Mesenteric fat pad (tissue), 1 donor: ENCODE data around the gene CCNE1. TPM values are rescaled to one million over a fixed set of nuclear protein-coding genes. Genes with fewer than 3 reads are reported as not detected.
"Not testable (repeated sequence)": the region's sequence is repeated elsewhere in the genome, so short reads cannot be mapped to it uniquely, and the experiment has no call there.

Experiments used
- DNase-seq: peaks from one replicate; pipeline ENCODE4 v3.0.0-alpha.2; 2020; ENCODE audit warnings: low spot score
- total RNA-seq: library from RNA; stranded (reverse); fragmentation: NEBNext Ultra II Directional; extraction: Animal tissue kit (Norgen Biotek cat#: 25700); gene quantifications from one replicate; pipeline ENCODE4 v1.2.1, GENCODE V29; 2021
- donor health status: DM: yes; HTN: yes; CAD: no.

Gene CCNE1
- total RNA-seq, 1 donor from 2014 or later, result 2.0 TPM

DNA sequence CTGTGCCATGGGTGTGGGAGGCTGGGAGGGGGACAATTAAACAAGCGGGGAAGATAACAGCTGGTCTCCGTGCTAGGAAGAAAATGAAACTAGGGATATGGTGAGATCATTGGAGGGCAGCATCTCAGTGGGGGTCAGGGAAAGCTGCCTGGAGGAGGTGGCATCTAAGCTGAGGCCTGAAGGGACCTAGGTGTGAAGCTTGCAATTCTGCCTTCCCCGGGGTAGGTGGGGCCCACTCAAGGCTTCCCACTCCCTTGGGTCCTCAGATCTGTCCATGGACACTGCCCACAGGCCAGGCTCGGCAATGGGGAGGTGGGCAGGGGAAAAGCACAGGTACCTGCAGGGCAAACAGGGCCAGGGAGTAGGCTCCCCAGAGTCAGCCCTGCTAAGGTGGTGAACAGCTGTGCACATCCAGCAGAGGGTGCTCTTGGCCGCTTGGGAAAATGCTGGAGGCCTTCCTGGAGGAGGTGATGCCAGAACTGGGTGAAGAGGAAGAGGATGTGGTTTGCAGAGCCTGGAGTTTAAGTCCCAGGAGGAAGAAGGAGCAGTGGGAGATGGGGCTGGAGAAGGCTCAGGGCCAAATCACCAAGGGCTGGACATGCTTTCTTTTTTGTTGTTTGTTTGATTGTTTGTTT, 25.7 kb upstream of the CCNE1 start:
- DNase-seq, result no peak

GRCh38 chr19:29787281-29787680, 24.5 kb upstream of the CCNE1 start:
- DNase-seq, result no peak

DNA sequence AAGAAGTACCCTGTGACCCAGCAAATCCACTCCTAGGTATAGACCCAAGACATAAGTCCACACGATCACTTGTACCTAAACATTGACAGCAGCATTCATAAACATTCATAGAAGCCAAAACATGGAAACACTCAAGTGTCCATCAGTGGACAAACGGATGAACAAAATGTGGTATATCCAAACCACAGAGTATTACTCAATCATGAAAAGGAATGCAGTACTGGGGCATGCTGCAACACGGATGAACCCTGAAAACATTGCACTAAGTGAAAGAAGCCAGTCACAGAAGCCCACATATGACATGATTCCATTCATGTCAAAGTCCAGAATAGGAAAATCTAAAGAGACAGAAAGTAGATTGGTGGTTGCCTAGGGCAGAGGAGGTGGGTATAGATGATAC, 22.8 kb upstream of the CCNE1 start:
- no peak for DNase-seq

DNA sequence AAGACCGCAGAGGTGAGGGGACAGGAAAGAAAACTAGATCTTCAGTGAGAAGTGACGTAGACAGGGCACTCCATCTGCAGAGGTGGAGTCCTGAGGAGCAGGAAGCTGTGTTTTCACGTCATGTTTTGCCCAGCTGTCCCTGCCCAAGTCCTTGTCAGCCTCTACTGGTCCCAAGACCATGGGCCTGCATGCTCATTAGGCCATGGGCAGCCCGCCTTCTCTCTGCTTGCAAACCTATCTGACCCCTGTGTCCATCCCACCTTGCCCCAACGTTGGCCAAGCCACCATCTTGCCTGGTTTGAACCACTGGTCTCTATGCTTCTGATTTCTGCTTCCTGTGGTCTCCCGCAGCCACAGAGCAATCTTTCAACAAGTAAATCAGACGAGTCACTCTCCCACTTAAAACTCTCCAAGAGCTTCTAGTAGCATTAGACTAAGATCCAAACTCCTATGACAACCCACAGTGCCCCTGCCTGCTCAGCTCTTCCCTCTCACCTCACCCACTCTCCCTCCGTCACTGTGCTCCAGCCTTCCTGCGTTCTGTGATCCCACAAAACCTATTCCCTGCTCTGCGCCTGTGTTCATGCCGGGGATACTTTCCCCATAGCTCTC, 18.6 kb upstream of the CCNE1 start:
- DNase-seq, result no peak

- not testable (repeated sequence) for DNase-seq
Measured at GRCh38 chr19:29794490-29794889, 17.3 kb upstream of the CCNE1 start.

GRCh38 chr19:29795461-29796172, 16.2 kb upstream of the CCNE1 start:
- DNase-seq, result no peak

DNA sequence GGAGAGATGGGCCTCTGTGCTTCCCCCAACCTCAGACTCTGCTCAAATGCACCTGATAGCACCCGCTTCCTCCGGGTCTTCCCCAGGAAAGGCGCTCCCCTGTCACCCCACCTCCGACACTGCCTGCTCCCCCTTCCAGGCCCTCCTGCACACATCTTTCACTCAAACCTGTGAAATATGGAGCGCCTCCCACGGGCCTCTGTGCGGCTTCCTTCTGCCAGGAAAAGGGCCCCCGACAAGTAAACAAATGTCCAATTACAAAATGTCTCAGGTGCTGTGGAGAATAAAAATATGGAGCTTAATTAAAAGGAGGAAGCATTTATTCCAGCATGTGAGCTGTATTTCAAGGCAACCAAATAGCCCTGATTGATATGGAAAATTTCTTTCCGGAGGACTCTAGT, 15.6 kb upstream of the CCNE1 start:
- no peak for DNase-seq

DNA sequence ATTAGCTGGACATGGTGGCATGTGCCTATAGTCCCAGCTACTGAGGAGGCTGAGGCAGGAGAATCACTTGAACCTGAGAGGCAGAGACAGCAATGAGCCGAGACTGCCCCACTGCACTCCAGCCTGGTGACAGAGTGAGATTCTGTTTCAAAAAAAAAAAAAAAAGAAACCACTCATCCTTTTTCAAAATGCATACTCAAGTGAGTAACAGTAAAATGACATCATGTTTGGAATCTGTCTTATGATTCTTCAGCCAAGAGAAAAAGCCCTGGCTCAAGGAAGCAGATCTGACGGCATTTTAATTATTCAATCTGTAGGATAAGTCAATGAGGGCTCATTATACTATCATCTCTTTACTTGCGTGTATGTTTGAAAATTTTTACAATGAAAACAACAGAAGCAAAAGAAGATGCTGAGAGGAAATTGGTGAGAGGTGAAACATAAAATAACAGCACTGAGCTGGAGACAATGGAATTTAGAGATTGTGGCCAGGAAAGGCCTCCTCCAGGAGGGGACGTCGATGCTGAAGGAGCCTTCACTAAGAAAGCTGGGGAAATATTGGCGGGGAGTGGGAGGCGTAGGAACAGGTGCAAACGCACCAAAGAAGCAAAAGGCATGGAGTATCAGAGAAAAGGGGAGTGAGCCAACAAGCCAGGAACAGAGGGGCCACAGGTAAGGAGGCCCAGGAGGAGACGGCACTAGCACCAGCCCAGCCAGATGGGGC, 12.9 kb upstream of the CCNE1 start:
- no peak for DNase-seq

- DNase-seq, result no peak
Measured at GRCh38 chr19:29800100-29800825, 11.5 kb upstream of the CCNE1 start.

- not testable (repeated sequence) for DNase-seq
Measured at GRCh38 chr19:29803951-29804350, 7.8 kb upstream of the CCNE1 start.

- DNase-seq, result no peak
Measured at GRCh38 chr19:29804493-29804892, 7.3 kb upstream of the CCNE1 start.

DNA sequence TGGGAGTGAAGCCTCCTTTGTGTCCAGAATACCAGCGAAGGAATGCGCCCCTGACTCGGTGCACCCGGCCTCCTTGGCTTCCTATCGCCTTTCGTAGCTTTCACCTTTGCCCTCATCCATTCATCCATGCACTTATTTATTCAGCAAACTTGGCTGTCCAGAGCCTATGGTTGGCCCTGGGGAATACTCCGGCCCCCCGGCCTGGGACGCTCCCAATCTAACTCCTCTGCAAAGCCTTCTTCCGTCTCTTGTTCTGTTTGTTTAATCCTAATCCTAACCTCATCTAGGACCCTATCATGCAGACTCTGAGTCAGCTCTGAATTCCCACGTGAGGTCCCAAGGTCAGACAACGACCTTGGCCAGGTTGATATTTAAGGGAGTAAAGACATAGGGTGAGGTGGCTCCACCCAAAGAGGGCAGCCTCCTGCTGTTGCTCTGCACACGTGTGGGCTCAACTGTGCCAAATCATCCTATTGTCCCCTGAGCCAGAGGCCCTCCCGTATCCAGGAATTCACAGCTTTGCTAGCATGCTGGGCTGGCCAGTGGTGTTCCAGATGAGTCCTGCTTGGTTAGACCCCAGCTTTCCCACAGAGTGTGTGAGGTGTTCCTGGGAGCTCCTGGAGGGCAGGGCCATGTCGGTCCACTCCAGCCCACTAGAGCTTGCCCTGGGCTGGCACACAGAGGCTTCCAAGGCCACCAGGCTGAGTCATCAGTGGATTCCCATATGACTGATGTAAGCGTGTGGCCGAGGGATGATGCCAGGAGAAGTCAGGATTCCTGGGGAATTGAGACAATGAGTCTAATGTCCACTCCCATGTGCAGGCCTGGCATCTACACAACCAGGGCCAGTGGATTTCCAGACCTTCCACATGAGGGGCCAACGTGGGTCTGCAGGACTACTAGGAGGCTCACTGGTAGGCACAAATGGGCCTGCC, 6.5 kb upstream of the CCNE1 start:
- no peak for DNase-seq

- DNase-seq, result no peak
Measured at GRCh38 chr19:29806098-29806866, 5.5 kb upstream of the CCNE1 start.

DNA sequence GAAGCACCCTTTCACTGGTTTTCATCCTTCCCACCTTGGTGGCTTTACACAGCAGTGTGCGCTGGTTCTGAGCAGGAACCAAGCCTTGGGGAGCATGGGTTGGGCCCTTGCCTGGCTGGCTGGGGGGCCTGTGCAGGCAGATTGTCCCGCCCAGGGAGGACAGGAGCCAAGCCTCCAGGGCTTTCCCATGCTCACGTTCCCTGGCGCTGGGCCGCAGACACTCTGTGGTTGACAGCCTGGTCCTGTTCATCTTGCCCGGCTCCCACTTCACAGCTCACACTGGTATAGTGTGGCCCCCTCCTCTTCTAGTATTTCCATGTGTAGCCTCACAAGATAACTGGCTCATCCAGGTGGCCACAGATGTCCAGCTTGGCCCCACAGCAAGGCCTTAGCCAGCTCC, 4.6 kb upstream of the CCNE1 start:
- no peak for DNase-seq

DNA sequence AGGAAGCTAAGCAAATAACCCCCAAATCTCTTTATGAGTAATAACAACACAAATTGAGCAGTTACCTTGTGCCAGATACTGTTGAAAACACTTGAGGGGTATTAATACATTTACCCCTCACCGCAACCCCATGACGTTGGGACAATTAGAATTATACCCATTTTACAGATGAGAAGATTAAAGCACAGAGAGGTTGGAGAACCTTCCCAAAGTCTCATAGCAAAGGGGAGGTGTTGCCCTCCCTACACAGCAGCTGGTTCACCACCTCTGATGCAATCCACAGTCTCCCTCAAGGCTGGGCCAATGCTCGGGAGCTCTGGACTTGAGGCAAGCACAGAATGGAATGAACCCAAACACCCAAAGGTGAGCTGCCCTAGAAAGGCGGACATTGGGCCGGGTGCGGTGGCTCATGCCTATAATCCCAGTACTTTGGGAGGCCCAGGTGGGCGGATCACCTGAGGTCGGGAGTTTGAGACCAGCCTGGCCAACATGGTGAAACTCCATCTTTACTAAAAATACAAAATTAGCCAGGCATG, 3.9 kb upstream of the CCNE1 start:
- DNase-seq, result no peak

DNA sequence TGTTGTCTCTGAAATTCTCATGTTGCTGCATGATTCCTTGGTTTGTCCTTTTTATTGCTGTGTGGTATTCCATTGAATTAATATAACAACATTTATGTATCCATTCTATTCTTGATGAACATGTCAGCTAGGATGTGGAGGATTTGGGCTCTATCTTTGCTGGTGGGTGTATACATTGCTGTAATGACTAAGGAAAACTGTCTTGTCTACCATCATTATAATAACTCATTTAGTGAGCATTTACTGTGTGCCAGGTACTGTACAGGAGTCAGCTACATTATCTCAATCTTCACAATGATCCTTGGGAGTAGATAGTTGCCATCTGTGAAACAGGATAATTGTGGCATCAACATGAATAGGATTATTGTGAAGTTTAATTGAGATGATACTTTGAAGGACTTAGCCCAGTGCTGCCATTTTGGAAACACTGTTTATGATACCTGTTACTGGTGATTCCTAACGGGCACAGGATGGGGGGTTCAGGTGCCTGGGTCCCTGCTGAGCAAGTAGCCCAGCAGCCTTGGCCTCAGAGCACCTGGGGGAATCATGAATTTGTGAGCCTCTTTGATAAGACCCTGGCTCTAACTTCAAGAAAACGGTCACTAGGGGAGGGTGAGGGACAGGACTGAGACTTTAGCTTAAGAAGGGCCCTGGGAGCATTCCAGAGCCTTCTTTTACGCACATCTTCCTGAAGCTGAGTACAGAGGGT, 1.8 kb upstream of the CCNE1 start:
- no peak for DNase-seq

DNA sequence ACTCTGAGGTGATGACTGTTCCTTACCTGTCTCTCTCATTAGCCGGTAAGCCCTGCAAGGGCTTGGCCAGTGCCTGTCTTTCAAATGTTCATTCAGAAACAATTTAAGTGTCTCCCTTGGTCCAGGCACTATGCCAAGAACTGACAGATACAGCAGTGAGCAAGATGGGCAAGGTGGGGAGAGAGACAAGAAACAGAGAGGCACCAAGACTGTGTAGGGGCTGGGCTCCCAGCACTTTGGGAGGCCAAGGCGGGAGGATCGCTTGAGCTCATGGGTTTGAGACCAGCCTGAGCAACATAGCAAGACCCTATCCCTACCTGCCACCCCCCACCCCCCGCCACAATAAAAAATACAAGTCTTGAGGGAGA, 1.3 kb upstream of the CCNE1 start:
- no peak for DNase-seq

- DNase-seq, result no peak
Measured at GRCh38 chr19:29812080-29812880, 489 bp downstream of the CCNE1 start.
